CD4-positive, alpha-beta T cell (primary cell): ENCODE measurements around the gene SULT6B1. TPM values are rescaled to one million over a fixed set of nuclear protein-coding genes. Genes with fewer than 3 reads are reported as not detected.

Experiments
- ATAC-seq: fragments of 200-7000 bp; cut with Tn5 transposase; one replicate; pipeline ENCODE4 v1.10.0; 2022; ENCODE audit warnings: mild to moderate bottlenecking; ENCODE audit not compliant: poor library complexity
- CTCF ChIA-PET: fragments of 350-600 bp; sonication (Branson Sonifier 250); formaldehyde crosslinking; loops from one replicate; lab custom pipeline; 2021; ENCODE audit warnings: antibody characterized with exemption, inconsistent platforms; lab: Charles Lee
- POLR2A ChIA-PET: fragments of 350-600 bp; sonication (Branson Sonifier 250); formaldehyde crosslinking; loops from one replicate; lab custom pipeline; 2021; ENCODE audit warnings: antibody characterized with exemption, inconsistent platforms; lab: Charles Lee
- DNase-seq, 14 experiments: peaks; one replicate each; pipeline ENCODE4 v3.0.0-alpha.2; 2013 to 2020; ENCODE audit warnings: mixed read lengths in 2 of 14
- H3K27ac ChIP-seq, 2 donors: one replicate each; pipeline versions ENCODE4 v1.5.1 to v1.7.0; 2013; ENCODE audit warnings: low read length in 2 of 2, low read depth in 1 of 2, mild to moderate bottlenecking in 1 of 2
- H3K27me3 ChIP-seq, 2 experiments: 1 replicate in 1 of 2; 2 replicates in 1 of 2; pipeline versions ENCODE4 v1.6.1 to v1.7.0; 2013; ENCODE audit warnings: low read length in 2 of 2, control low read depth in 1 of 2, mild to moderate bottlenecking in 1 of 2, moderate library complexity in 1 of 2; ENCODE audit not compliant: insufficient read depth in 2 of 2, control insufficient read depth in 1 of 2
- H3K36me3 ChIP-seq: one replicate; pipeline ENCODE4 v1.6.1; 2013; ENCODE audit warnings: low read length, control low read depth; ENCODE audit not compliant: insufficient read depth
- H3K4me1 ChIP-seq: one replicate; pipeline ENCODE4 v1.6.1; 2013; ENCODE audit warnings: low read length, control low read depth; ENCODE audit not compliant: insufficient read depth
- H3K4me3 ChIP-seq: one replicate; pipeline ENCODE4 v1.5.1; 2013; ENCODE audit warnings: mild to moderate bottlenecking, low read length, moderate library complexity
- H3K9me3 ChIP-seq, 2 experiments: 1 replicate in 1 of 2; 2 replicates in 1 of 2; pipeline versions ENCODE4 v1.6.1 to v1.7.0; 2013; ENCODE audit warnings: low read length in 2 of 2, mild to moderate bottlenecking in 2 of 2, control low read depth in 1 of 2, moderate library complexity in 1 of 2; ENCODE audit not compliant: control insufficient read depth in 1 of 2, insufficient read depth in 1 of 2
- H3K27ac Mint-ChIP-seq: one replicate; pipeline ENCODE4 v1.8.0; 2020; ENCODE audit warnings: mixed read lengths
- H3K27me3 Mint-ChIP-seq: one replicate; pipeline ENCODE4 v1.8.0; 2021; ENCODE audit warnings: mixed read lengths
- H3K36me3 Mint-ChIP-seq: one replicate; pipeline ENCODE4 v1.8.0; 2021; ENCODE audit warnings: low read depth, mixed read lengths
- H3K4me1 Mint-ChIP-seq: one replicate; pipeline ENCODE4 v1.8.0; 2021; ENCODE audit warnings: low read depth, mixed read lengths
- H3K4me3 Mint-ChIP-seq: one replicate; pipeline ENCODE4 v1.8.0; 2020; ENCODE audit warnings: mild to moderate bottlenecking, mixed read lengths
- H3K9me3 Mint-ChIP-seq: one replicate; pipeline ENCODE4 v1.8.0; 2020; ENCODE audit warnings: mixed read lengths
- intact Hi-C, 2 experiments: fragments of 100-400 bp; cut with DNase I in 1 of 2; cut with micrococcal nuclease in 1 of 2; formaldehyde crosslinking; loops; one replicate each; pipeline versions ENCODE4 v1.15.1 to v1.9.0; 2023 to 2025; cut with DNase I, micrococcal nuclease
- total RNA-seq, 174 experiments: library from RNA in 2 of 174; stranded (reverse) in 2 of 174; gene quantifications; one replicate each; pipeline ENCODE4 v1.2.3 and lab custom pipeline; 2021 to 2026
- TF ChIP-seq, protein P1 (sequence below): fragments of 200-600 bp; IDR thresholded peaks from one replicate; pipeline ENCODE4 v1.8.0; 2022; ENCODE audit warnings: antibody characterized with exemption, mild to moderate bottlenecking

Gene SULT6B1
- total RNA-seq, 2 experiments from 2014 or later = not detected

DNA sequence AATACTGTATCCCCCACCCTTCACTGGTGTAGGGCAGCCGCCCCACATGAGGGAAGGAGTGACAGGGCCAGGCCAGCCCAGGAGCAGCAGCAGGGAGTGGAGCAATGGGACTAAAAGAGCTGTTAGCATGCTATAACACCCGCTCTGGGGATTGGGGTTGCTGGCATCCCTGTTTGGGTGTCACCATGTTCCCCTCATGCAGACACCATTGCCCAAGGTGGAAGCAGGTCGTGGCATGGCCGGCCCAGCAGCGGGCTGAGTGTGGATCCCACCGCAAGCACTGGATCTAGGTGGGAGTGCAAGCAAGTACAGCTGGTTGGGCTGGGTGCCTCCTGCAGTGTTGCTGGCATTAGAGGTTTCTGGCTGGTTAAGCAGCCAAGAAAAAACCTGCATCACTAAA is 3.3 kb upstream of the SULT6B1 start:
- ATAC-seq (no peak), DNase-seq (no peak)
- H3K36me3 ChIP-seq = no peaks in the 10 kb centered on the region
- TF ChIP-seq, protein P1, sequence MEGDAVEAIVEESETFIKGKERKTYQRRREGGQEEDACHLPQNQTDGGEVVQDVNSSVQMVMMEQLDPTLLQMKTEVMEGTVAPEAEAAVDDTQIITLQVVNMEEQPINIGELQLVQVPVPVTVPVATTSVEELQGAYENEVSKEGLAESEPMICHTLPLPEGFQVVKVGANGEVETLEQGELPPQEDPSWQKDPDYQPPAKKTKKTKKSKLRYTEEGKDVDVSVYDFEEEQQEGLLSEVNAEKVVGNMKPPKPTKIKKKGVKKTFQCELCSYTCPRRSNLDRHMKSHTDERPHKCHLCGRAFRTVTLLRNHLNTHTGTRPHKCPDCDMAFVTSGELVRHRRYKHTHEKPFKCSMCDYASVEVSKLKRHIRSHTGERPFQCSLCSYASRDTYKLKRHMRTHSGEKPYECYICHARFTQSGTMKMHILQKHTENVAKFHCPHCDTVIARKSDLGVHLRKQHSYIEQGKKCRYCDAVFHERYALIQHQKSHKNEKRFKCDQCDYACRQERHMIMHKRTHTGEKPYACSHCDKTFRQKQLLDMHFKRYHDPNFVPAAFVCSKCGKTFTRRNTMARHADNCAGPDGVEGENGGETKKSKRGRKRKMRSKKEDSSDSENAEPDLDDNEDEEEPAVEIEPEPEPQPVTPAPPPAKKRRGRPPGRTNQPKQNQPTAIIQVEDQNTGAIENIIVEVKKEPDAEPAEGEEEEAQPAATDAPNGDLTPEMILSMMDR = no peak
- Mint-ChIP-seq H3K27ac (no peak overlapping the region), H3K4me1 (peaks cover 6% of the 10 kb centered on the region), H3K9me3 (no peaks in the 10 kb centered on the region), H3K36me3 (peaks cover 6% of the 10 kb centered on the region), H3K27me3 (peaks cover 6% of the 10 kb centered on the region), H3K4me3 (no peak overlapping the region)
- intact Hi-C loops = loop anchor here in 1 of 2 experiments (10.0 kb wide), 2 partner anchors 107 to 597 kb away; partner anchors contain the start of genes FEZ2, GPATCH11 and HEATR5B
- H3K4me3 ChIP-seq = no peak overlapping the region
- H3K4me1 ChIP-seq = peaks cover 8% of the 10 kb centered on the region
- POLR2A ChIA-PET = interaction anchor here (1.6 kb wide), 1 partner anchor 40 kb away, joined by 4 read pairs; the partner anchor contains the start of gene NDUFAF7
- H3K9me3 ChIP-seq = no peaks in the 10 kb centered on the region
- H3K27me3 ChIP-seq = no peaks in the 10 kb centered on the region
- CTCF ChIA-PET = no interaction called here
- no peak overlapping the region for H3K27ac ChIP-seq

DNA sequence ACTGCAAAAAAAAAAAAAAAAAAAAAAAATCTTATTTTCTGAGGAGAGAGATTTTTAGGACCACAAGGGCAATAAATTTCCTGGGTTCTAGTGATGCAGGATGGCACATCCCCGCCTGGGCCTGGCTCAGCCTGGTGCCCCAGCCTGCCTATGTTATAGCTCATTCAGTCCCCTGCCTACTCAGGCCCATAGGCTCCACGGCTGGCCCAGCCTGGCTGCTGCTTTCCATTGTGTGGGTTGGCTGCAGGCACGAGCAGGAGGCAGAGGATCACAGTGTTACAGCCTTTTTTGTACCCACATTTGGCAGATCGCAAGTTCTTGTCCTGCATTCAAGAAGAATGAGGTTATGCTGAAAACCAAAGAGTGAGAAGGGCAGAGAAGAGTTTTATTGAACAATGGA is 2.8 kb upstream of the SULT6B1 start:
- Mint-ChIP-seq H3K27me3 (peaks cover 10% of the 10 kb centered on the region), H3K36me3 (peaks cover 2% of the 10 kb centered on the region), H3K9me3 (no peaks in the 10 kb centered on the region), H3K4me3 (no peak overlapping the region), H3K4me1 (peaks cover 3% of the 10 kb centered on the region), H3K27ac (no peak overlapping the region)
- DNase-seq = no peak
- no peaks in the 10 kb centered on the region for H3K9me3 ChIP-seq
- peaks cover 7% of the 10 kb centered on the region for H3K4me1 ChIP-seq
- ChIA-PET POLR2A (no interaction called here), CTCF (no interaction called here)
- intact Hi-C loops = loop anchor here in 1 of 2 experiments (10.0 kb wide), 2 partner anchors 106 to 596 kb away; partner anchors contain the start of genes FEZ2, GPATCH11 and HEATR5B
- ATAC-seq = no peak
- no peaks in the 10 kb centered on the region for H3K27me3 ChIP-seq
- H3K4me3 ChIP-seq = no peak overlapping the region
- H3K27ac ChIP-seq = no peak overlapping the region
- H3K36me3 ChIP-seq = no peaks in the 10 kb centered on the region
- TF ChIP-seq, protein P1 = no peak

DNA sequence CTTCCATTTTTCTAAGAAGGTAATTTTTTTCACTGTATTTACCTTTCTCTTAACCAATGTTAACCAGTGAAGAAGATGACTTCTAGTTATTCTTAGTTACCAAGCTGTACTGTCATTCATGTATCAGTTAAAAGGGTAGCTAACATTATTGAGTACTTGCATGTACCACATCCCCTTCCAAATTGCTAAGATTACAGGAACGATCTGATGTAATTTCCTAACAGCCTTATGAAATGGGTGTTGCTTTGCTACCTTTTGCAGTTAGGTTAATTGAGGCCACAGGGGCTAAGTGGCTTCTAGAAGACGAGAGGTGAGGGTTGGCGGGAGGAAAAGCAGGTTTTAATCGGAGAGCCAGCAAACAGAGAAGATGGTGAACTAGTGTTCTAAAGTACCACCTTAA is 1.8 kb upstream of the SULT6B1 start:
- H3K36me3 Mint-ChIP-seq = no peaks in the 10 kb centered on the region
- no peaks in the 10 kb centered on the region for H3K4me1 Mint-ChIP-seq
- TF ChIP-seq, protein P1 = no peak
- ATAC-seq = no peak
- Histone ChIP-seq H3K27ac (no peak overlapping the region), H3K4me1 (no peaks in the 10 kb centered on the region), H3K4me3 (no peak overlapping the region), H3K27me3 (no peaks in the 10 kb centered on the region), H3K36me3 (no peaks in the 10 kb centered on the region), H3K9me3 (no peaks in the 10 kb centered on the region)
- ChIA-PET CTCF (no interaction called here), POLR2A (no interaction called here)
- no peak overlapping the region for H3K27ac Mint-ChIP-seq
- H3K9me3 Mint-ChIP-seq = no peaks in the 10 kb centered on the region
- intact Hi-C loops = loop anchor here in 1 of 2 experiments (10.0 kb wide), 2 partner anchors 105 to 595 kb away; partner anchors contain the start of genes FEZ2, GPATCH11 and HEATR5B
- no peak for DNase-seq
- H3K27me3 Mint-ChIP-seq = peaks cover 15% of the 10 kb centered on the region
- H3K4me3 Mint-ChIP-seq = no peak overlapping the region
